Left lung (tissue), 10 donors: ENCODE measurements around the gene TTYH1. TPM values are rescaled to one million over a fixed set of nuclear protein-coding genes. Genes with fewer than 3 reads are reported as not detected.

Source experiments
- ATAC-seq: fragments of 200-7000 bp; cut with Tn5 transposase; one replicate; pipeline ENCODE4 v1.9.1; 2020; ENCODE audit warnings: moderate library complexity
- DNase-seq, 4 donors: peaks; one replicate each; pipeline ENCODE4 v3.0.0-alpha.2; 2013 to 2020
- H3K27ac ChIP-seq, 2 donors: fragments of 200-600 bp; sonication (generic) in 1 of 2; one replicate each; pipeline versions ENCODE4 v1.5.0 to v1.8.0; 2020 to 2021
- H3K27me3 ChIP-seq, 2 donors: fragments of 200-600 bp; sonication (generic) in 1 of 2; one replicate each; pipeline versions ENCODE4 v1.5.0 to v1.8.0; 2020 to 2021
- H3K36me3 ChIP-seq, 2 donors: fragments of 200-600 bp; sonication (generic) in 1 of 2; one replicate each; pipeline versions ENCODE4 v1.5.0 to v1.8.0; 2020 to 2021
- H3K4me1 ChIP-seq, 2 donors: fragments of 200-600 bp; one replicate each; pipeline ENCODE4 v1.8.0; 2021
- H3K4me3 ChIP-seq, 2 donors: fragments of 200-600 bp; sonication (generic) in 1 of 2; one replicate each; pipeline versions ENCODE4 v1.5.0 to v1.8.0; 2020 to 2021; ENCODE audit warnings: mild to moderate bottlenecking in 1 of 2
- H3K9me3 ChIP-seq, 2 donors: fragments of 200-600 bp; sonication (generic) in 1 of 2; one replicate each; pipeline versions ENCODE4 v1.5.0 to v1.8.0; 2020 to 2021
- CTCF ChIP-seq, 2 donors: fragments of 200-600 bp; sonication (generic) in 1 of 2; IDR thresholded peaks; one replicate each; pipeline versions ENCODE4 v1.5.0 to v1.8.0; 2021; ENCODE audit warnings: antibody characterized with exemption in 2 of 2
- intact Hi-C, 2 donors: fragments of 100-400 bp; cut with DNase I; formaldehyde crosslinking; loops; one replicate each; pipeline versions ENCODE4 v1.11.2 to v1.14.2; 2022
- polyA plus RNA-seq, 6 donors: library from polyadenylated mRNA; unstranded; fragments of 120-200 nt; gene quantifications; one replicate each; pipeline ENCODE4 v1.2.1, GENCODE V29; 2013; ENCODE audit not compliant: insufficient read length in 6 of 6
- total RNA-seq, 2 donors: library from RNA; stranded (reverse); fragmentation: NEBNext Ultra II Directional; extraction: Animal tissue kit (Norgen Biotek cat#: 25700); gene quantifications; one replicate each; pipeline ENCODE4 v1.2.1, GENCODE V29; 2021
- donor health status: DM: no; HTN: yes; CAD: no.
- donor health status: DM: no; HTN: no; CAD: no.

TTYH1 gene
- total and polyA plus RNA-seq, 8 donors = 2.3 to 13.4 (median 4.7) TPM; not detected in 2

GRCh38 chr19:54455786-54456422 is 40.6 kb downstream of the TTYH1 start:
- Histone ChIP-seq H3K4me3 (no peak overlapping the region), H3K27me3 (no peaks in the 10 kb centered on the region), H3K36me3 (peaks cover 0 to 100% of the 10 kb centered on the region in 2 donors), H3K27ac (no peak overlapping the region), H3K4me1 (peaks cover 9 to 35% of the 10 kb centered on the region in 2 donors), H3K9me3 (no peaks in the 10 kb centered on the region)
- intact Hi-C loops = no loop called here
- DNase-seq (peak in 1 of 4 donors; percentile 69), ATAC-seq (no peak)
- TF ChIP-seq CTCF (IDR thresholded peaks at IDR 0.05) = no peak

GRCh38 chr19:54456423-54457373 is 41.4 kb downstream of the TTYH1 start:
- no peaks in the 10 kb centered on the region for H3K9me3 ChIP-seq
- TF ChIP-seq CTCF (IDR thresholded peaks at IDR 0.05) = no peak
- intact Hi-C loops = no loop called here
- peaks cover 7 to 35% of the 10 kb centered on the region in 2 donors for H3K4me1 ChIP-seq
- peaks cover 0 to 100% of the 10 kb centered on the region in 2 donors for H3K36me3 ChIP-seq
- ATAC-seq (no peak), DNase-seq (peak in 2 of 4 donors; percentile 19 to 77)
- no peak overlapping the region for H3K4me3 ChIP-seq
- H3K27ac ChIP-seq = no peak overlapping the region
- H3K27me3 ChIP-seq = no peaks in the 10 kb centered on the region

GRCh38 chr19:54457773-54458647 is 42.7 kb downstream of the TTYH1 start:
- peak in 2 of 4 donors; percentile 25 to 66 for DNase-seq
- peaks cover 0 to 95% of the 10 kb centered on the region in 2 donors for H3K36me3 ChIP-seq

GRCh38 chr19:54458648-54459281 is 43.5 kb downstream of the TTYH1 start:
- DNase-seq (peak in 1 of 4 donors; percentile 76), ATAC-seq (no peak)
- Histone ChIP-seq H3K27me3 (no peaks in the 10 kb centered on the region), H3K4me1 (peaks cover 17 to 34% of the 10 kb centered on the region in 2 donors), H3K4me3 (no peak overlapping the region), H3K27ac (no peak overlapping the region), H3K9me3 (no peaks in the 10 kb centered on the region), H3K36me3 (peaks cover 0 to 87% of the 10 kb centered on the region in 2 donors)
- intact Hi-C loops = no loop called here
- TF ChIP-seq CTCF (IDR thresholded peaks at IDR 0.05) = no peak

More at GRCh38 chr19:54457773-54458647, 42.7 kb downstream of the TTYH1 start:
- Histone ChIP-seq H3K4me3 (no peak overlapping the region), H3K4me1 (peaks cover 17 to 35% of the 10 kb centered on the region in 2 donors), H3K9me3 (no peaks in the 10 kb centered on the region), H3K27ac (no peak overlapping the region), H3K27me3 (no peaks in the 10 kb centered on the region)
- no peak for ATAC-seq
- no peak for TF ChIP-seq CTCF (IDR thresholded peaks at IDR 0.05)
- intact Hi-C loops = no loop called here
